ENCODE results near the gene SPINK4. TPM values are rescaled to one million over a fixed set of nuclear protein-coding genes. Genes with fewer than 3 reads are reported as not detected.
A peak's percentile ranks its signal among the peaks of the same experiment; 100 is the strongest.

SPINK4 gene
- total RNA-seq, 1 donor from 2014 or later, result not detected

DNA sequence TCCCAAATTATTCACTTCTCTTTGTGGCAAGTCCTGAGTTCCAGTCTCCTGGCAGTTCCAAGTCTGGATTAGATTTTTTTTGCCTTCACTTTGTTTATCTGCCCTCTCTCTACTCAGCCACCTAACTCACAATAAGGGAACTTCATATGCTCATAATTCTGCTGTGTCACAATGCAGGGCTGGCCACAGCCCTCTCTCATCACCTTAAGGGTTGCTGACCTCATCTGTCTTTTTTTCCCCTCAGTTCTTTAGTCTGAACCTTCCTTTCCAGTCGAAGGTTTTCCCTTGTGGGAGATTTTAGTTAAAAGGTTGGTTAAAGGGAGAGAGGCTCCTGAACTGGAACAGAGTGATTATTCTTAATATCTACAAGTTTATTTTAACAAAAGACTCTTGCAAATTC is 20.4 kb downstream of the SPINK4 start:
- intact Hi-C loops (cut with DNase I), result no loop called here
- Histone ChIP-seq H3K27ac (no peak overlapping the region), H3K36me3 (peaks cover 55 to 58% of the 10 kb centered on the region in 2 donors), H3K27me3 (no peaks in the 10 kb centered on the region), H3K4me1 (peaks cover under 1 to 1% of the 10 kb centered on the region in 2 donors), H3K4me3 (no peak overlapping the region), H3K9me3 (no peaks in the 10 kb centered on the region)
- TF ChIP-seq, protein P1, sequence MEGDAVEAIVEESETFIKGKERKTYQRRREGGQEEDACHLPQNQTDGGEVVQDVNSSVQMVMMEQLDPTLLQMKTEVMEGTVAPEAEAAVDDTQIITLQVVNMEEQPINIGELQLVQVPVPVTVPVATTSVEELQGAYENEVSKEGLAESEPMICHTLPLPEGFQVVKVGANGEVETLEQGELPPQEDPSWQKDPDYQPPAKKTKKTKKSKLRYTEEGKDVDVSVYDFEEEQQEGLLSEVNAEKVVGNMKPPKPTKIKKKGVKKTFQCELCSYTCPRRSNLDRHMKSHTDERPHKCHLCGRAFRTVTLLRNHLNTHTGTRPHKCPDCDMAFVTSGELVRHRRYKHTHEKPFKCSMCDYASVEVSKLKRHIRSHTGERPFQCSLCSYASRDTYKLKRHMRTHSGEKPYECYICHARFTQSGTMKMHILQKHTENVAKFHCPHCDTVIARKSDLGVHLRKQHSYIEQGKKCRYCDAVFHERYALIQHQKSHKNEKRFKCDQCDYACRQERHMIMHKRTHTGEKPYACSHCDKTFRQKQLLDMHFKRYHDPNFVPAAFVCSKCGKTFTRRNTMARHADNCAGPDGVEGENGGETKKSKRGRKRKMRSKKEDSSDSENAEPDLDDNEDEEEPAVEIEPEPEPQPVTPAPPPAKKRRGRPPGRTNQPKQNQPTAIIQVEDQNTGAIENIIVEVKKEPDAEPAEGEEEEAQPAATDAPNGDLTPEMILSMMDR (IDR thresholded peaks at IDR 0.05), result no peak
- no peak for DNase-seq (ENCODE audit: low spot score in 2 of 2)

GRCh38 chr9:33263131-33264002 is 23.4 kb downstream of the SPINK4 start:
- Histone ChIP-seq H3K27me3 (no peaks in the 10 kb centered on the region), H3K27ac (peak overlapping the region; percentile 16 to 90), H3K36me3 (peaks cover 27 to 49% of the 10 kb centered on the region in 2 donors), H3K4me1 (peaks cover 7 to 9% of the 10 kb centered on the region in 2 donors), H3K9me3 (no peaks in the 10 kb centered on the region), H3K4me3 (peak overlapping the region; percentile 90 to 95)
- intact Hi-C loops (cut with DNase I), result loop anchor here (1.0 kb wide), 4 partner anchors 27 to 262 kb away; partner anchors contain the start of genes APTX, DNAJA1, NFX1 and SMU1
- no peak for DNase-seq (ENCODE audit: low spot score in 2 of 2)
- TF ChIP-seq, protein P1 (IDR thresholded peaks at IDR 0.05), result no peak

DNA sequence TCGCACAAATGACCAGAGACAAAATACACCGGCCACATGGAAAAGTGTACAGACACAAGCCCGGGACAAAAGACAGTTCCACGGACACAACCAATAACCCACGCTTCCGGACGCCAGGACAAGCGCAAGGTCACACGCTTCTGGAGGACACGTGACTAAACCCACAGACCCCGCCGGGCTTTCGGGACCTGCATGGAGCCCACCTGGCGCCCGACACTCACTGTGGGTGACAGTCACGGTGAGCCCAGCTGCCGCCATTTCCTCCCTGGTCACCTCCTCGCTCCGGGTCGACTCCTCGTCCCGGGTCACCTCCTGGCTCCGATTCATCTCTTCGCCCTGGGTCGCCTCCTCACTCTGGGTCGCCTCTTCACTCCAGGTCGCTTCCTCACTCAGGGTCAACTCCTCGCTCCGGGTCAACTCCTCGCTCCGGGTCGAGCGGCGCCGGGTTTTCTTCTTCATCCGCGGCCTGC is 24.1 kb downstream of the SPINK4 start:
- intact Hi-C loops (cut with DNase I), result loop anchor here (1.0 kb wide), 4 partner anchors 26 to 263 kb away; partner anchors contain the start of genes APTX, DNAJA1, NFX1 and SMU1
- no peaks in the 10 kb centered on the region for H3K27me3 ChIP-seq
- H3K9me3 ChIP-seq, result no peaks in the 10 kb centered on the region
- TF ChIP-seq, protein P1 (IDR thresholded peaks at IDR 0.05), result no peak
- peak overlapping the region; percentile 90 to 95 for H3K4me3 ChIP-seq
- peaks cover 7 to 9% of the 10 kb centered on the region in 2 donors for H3K4me1 ChIP-seq
- peaks cover 20 to 49% of the 10 kb centered on the region in 2 donors for H3K36me3 ChIP-seq
- H3K27ac ChIP-seq, result peak overlapping the region; percentile 90 to 92
- DNase-seq (ENCODE audit: low spot score in 2 of 2), result peak; percentile 22 to 73

DNA sequence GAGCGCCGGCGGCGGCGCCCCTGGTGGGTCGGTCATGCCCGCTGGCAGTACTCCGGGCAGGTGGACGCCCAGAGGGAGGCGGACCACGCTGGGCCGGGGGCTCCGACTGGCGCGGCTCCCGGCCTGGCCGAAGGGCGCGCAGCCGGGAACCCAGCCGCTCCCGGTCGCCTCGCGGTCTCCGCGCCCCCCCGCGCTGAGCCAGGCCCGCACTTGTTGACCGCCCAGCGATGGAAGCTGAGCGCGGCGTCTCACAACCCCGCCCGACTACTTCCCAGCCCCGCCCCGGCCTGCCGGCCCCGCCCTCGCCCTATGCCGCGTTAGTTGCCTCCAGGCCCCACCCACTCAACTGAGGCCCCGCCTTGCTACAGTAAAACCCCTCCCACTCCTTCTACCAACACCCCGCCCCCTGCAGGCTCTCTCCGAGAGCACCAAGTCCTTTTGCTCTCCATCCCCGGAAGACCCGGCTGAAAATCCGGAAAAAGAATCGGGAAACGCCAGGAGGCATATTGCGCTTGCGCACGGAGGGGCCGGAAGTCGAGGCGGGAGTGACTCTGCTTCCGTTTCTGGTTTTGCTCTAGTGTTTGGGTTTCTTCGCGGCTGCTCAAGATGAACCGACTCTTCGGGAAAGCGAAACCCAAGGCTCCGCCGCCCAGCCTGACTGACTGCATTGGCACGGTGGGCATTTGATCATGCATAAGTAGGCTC is 24.7 kb downstream of the SPINK4 start, which contains the start of the genes BAG1 and CHMP5:
Gene BAG1, minus strand, starts transcription at position 236 of the 705 bp plus-strand sequence.
Gene CHMP5, plus strand, starts transcription at position 577 of the 705 bp plus-strand sequence. Its CDS starts 30 bp downstream, at position 607.
- Histone ChIP-seq H3K36me3 (peaks cover 18 to 49% of the 10 kb centered on the region in 2 donors), H3K4me3 (peak within 1 kb of the TSS; percentile 90 to 95), H3K27me3 (no peaks in the 10 kb centered on the region), H3K4me1 (peaks cover 7 to 9% of the 10 kb centered on the region in 2 donors), H3K27ac (peak within 1 kb of the TSS; percentile 90 to 92), H3K9me3 (no peaks in the 10 kb centered on the region)
- TF ChIP-seq, protein P1 (IDR thresholded peaks at IDR 0.05), result peak in 1 of 3 experiments; percentile 37
- DNase-seq (ENCODE audit: low spot score in 2 of 2), result peak; percentile 98 to 100
- intact Hi-C loops (cut with DNase I), result loop anchor here (1.0 kb wide), 4 partner anchors 26 to 263 kb away; partner anchors contain the start of genes APTX, DNAJA1, NFX1 and SMU1

DNA sequence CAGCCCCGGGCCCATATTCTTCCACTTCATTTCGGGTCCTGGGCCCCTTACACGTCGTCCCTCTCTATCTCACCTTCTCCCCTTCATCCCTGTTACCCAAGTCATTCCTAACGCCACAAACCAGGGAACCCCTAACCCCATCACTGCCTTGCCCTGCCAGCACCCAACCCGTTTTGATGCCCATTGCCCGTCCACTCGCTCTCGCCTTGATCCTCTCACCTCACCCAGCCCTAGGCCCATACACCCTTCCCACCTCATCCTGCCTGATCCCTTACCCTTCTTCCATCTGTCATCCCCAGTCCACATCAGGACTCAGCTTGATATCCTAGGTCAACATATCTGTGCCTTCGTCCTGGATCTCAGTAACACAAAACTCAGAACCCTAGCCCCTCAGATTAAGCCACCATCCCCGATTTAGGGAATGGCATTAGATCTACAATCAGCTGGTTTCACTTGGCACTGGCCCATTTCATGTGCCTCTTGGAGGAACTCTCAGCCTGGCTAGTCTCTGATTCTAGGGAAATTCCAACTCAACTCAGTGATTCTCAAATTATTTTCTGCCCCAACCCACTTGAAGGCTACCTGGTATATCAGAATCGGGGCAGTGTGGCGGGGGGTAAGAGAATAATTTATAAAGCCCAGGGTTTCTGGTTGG is 25.4 kb downstream of the SPINK4 start:
- peaks cover 12 to 49% of the 10 kb centered on the region in 2 donors for H3K36me3 ChIP-seq
- H3K27me3 ChIP-seq, result no peaks in the 10 kb centered on the region
- no peak for DNase-seq (ENCODE audit: low spot score in 2 of 2)
- intact Hi-C loops (cut with DNase I), result no loop called here
- H3K4me1 ChIP-seq, result peaks cover 7 to 9% of the 10 kb centered on the region in 2 donors
- peak overlapping the region; percentile 84 to 92 for H3K27ac ChIP-seq
- TF ChIP-seq, protein P1 (IDR thresholded peaks at IDR 0.05), result no peak
- H3K4me3 ChIP-seq, result peak overlapping the region; percentile 70 to 90
- no peaks in the 10 kb centered on the region for H3K9me3 ChIP-seq

Measured in ascending aorta (tissue), 2 donors.